GM12864 (cell line): ENCODE measurements around the gene ZBTB43.

Experiments
- DNase-seq: peaks from one replicate; pipeline ENCODE4 v3.0.0-alpha.2; 2011; ENCODE audit warnings: low read depth
- H3K4me3 ChIP-seq: 2 replicates; pipeline ENCODE4 v1.5.1; 2011; ENCODE audit warnings: mild to moderate bottlenecking, low read depth, low read length, control low read depth
- CTCF ChIP-seq: IDR thresholded peaks from 2 replicates; pipeline ENCODE4 v1.5.1; 2011; ENCODE audit warnings: low read depth, mild to moderate bottlenecking, moderate library complexity, low read length, control low read depth, inconsistent platforms; ENCODE audit errors: missing control alignments

The ZBTB43 gene

GRCh38 chr9:126847051-126847450, 42.2 kb downstream of the ZBTB43 start:
- DNase-seq, result no peak
- H3K4me3 ChIP-seq, result no peak overlapping the region
- no peak for TF ChIP-seq CTCF

- no peak for DNase-seq
- TF ChIP-seq CTCF, result no peak
- no peak overlapping the region for H3K4me3 ChIP-seq
These were observed 44.9 kb downstream of the ZBTB43 start for GRCh38 chr9:126849591-126850225.

DNA sequence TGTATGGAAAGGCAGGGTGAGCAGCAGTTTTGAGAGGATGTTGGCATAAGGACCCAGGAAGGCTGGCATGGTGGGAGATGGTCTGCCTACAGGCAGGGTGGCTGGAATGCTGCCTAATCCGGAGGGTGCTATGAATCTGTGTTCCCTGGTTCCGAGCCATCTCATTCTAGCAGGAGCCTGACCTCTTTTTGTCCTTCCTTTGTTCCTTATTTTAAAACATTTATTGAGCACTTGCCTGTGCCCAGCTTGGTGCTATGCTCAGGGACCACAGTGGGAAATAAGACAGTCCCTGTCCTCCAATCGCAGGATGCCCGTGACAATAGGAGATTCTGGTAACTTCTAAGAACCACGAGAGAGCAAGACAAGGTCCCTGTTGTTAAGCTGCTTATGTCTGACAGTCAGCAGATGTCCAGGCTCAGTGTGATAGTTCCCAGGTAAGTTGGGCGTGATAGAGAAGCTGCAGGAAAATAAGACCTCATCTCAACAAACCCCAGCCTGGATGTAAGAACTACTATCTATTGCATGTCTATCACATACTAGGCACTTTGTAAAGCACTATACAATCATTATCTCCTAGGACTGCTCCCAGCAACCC, 46.5 kb downstream of the ZBTB43 start:
- no peak for DNase-seq
- no peak for TF ChIP-seq CTCF
- no peak overlapping the region for H3K4me3 ChIP-seq

DNA sequence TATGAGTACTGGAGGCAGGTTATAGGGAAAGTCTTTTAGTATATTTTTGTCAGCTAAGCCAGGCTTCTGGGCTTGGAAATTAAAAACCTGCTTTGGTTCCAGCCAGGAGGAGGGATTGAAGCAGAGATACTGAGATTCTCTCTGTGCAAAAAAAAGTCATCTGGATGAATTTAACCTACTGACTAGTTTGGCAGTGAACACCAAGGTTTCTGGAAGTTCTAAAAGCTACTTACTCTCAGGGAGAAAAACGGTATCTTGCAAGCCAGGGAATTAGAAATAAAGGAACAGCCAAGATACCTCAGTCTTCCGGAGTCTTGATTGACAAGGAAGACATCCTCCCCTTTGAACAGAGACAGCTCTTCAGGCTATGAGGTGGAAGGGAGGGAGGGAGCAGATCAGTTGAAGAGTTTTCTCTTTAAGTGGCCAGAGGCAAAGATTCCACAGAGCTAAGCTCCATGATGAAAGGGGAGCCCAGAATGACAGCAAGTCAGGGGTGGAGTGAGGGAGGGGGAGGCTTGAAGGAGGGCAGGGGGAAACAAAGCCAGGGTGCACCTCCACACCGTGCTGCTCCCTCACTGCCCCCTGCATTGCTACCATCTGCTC, 47.3 kb downstream of the ZBTB43 start:
- no peak for TF ChIP-seq CTCF
- DNase-seq, result no peak
- H3K4me3 ChIP-seq, result no peak overlapping the region

DNA sequence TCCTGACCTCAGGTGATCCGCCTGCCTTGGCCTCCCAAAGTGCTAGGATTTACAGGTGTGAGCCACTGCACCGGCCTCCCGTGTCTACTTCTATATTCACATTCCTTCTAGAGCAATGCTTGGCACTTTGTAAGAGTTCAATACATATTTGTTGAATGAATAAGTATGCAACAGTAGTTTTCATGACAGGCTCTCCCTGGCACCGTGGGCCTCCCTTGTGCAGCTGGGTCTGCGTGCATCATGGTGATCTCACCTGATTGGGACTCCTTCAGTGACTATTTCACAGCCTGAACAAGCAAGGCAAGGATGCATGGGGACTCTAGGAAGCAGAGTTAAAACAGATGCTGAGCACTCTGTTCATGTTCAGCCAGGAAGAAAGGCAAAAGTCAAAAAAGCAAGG, 48.8 kb downstream of the ZBTB43 start:
- DNase-seq, result no peak
- no peak overlapping the region for H3K4me3 ChIP-seq
- no peak for TF ChIP-seq CTCF

- DNase-seq, result no peak
- no peak for TF ChIP-seq CTCF
- H3K4me3 ChIP-seq, result no peak overlapping the region
These were observed 49.9 kb downstream of the ZBTB43 start for GRCh38 chr9:126854734-126855133.

DNA sequence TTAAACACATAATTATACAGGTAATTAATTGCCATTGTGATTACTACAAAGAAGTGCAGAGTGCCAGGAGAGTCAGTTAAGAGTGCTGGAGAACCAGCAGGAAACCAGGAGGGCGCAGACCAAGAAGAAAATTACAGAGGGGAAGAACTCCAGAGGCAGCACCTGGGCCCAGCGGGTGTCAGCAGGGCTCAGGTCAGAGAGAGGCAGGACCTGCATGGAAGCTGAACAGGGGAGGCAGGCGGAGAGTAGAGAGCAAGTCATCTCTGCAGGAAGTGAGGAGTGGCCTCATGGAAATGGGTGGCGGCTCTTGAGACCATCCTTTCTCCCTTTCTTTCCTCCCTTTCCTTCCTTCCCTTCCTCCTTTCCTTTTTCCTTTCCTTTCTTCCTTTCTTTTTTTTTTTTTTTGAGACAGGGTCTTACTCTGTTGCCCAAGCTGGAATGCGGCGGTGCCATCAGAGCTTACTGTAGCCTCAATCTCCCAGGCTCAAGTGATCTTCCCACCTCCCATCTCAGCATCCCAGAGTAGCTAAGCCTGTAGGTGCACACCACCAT, 51.6 kb downstream of the ZBTB43 start:
- no peak overlapping the region for H3K4me3 ChIP-seq
- no peak for DNase-seq
- no peak for TF ChIP-seq CTCF
